K562 (cell line): Measurements from ENCODE around the gene GEMIN5.

Experiments
- BRCA1 ChIP-seq, 2 experiments: fragments of 450-650 bp in 1 of 2; sonication (generic) in 1 of 2; formaldehyde crosslinking in 1 of 2; IDR thresholded peaks; 2 replicates each; pipeline versions ENCODE4 v1.5.0 to v1.6.1; 2017 to 2020; ENCODE audit warnings: mild to moderate bottlenecking in 1 of 2, missing genetic modification reagents in 1 of 2
- CTBP1 ChIP-seq: fragments of 450-650 bp; IDR thresholded peaks from 2 replicates; pipeline ENCODE4 v1.6.1; 2016; ENCODE audit warnings: borderline replicate concordance
- ETV1 ChIP-seq: fragments of 450-650 bp; conservative IDR thresholded peaks from 2 replicates; pipeline ENCODE4 v1.6.1; 2016; ENCODE audit warnings: missing genetic modification characterization, control low read depth, low read depth, missing compliant biosample characterization
- NFIC ChIP-seq: fragments of 450-650 bp; IDR thresholded peaks from 2 replicates; pipeline ENCODE4 v1.6.1; 2017; ENCODE audit warnings: mild to moderate bottlenecking, inconsistent platforms
- POLR2AphosphoS5 ChIP-seq: IDR thresholded peaks from 2 replicates; pipeline ENCODE4 v1.6.1; 2011; ENCODE audit warnings: mild to moderate bottlenecking, low read depth, low read length, moderate library complexity; ENCODE audit not compliant: control insufficient read depth, insufficient read depth
- RBFOX2 ChIP-seq: fragments of 200-400 bp; formaldehyde crosslinking; IDR thresholded peaks from 2 replicates; pipeline ENCODE4 v1.6.1; 2017; ENCODE audit warnings: low read depth, mild to moderate bottlenecking, low read length, moderate library complexity
- SP1 ChIP-seq: sonication (generic); formaldehyde crosslinking; IDR thresholded peaks from 2 replicates; pipeline ENCODE4 v1.8.1; 2022; ENCODE audit warnings: mild to moderate bottlenecking, missing genetic modification reagents
- SPI1 ChIP-seq: IDR thresholded peaks from 2 replicates; pipeline ENCODE4 v1.6.1; 2011; ENCODE audit warnings: low read depth, low read length, control low read depth, borderline replicate concordance
- SRF ChIP-seq, 2 experiments: fragments of 250-450, 450-650 bp in 1 of 2; sonication (Bioruptor Pico) in 1 of 2; sonication (generic) in 1 of 2; formaldehyde crosslinking; IDR thresholded peaks; 2 replicates each; pipeline versions ENCODE4 v1.5.0 to v1.5.1; 2020 to 2022; ENCODE audit warnings: mild to moderate bottlenecking in 1 of 2, missing genetic modification reagents in 1 of 2
- ZNF175 ChIP-seq: fragments of 200-800 bp; sonication (Bioruptor generic); IDR thresholded peaks from 2 replicates; pipeline ENCODE4 v1.6.1; 2016; ENCODE audit warnings: low read depth, mild to moderate bottlenecking, missing genetic modification characterization, missing compliant biosample characterization
- TF ChIP-seq, protein P1 (sequence below): fragments of 250-450 bp; sonication (Bioruptor Pico); IDR thresholded peaks from 2 replicates; pipeline ENCODE4 v1.5.1; 2021; ENCODE audit warnings: mild to moderate bottlenecking
- TF ChIP-seq, protein P2 (sequence below), 3 experiments: IDR thresholded peaks in 2 of 3; conservative IDR thresholded peaks in 1 of 3; 2 replicates each; pipeline ENCODE4 v1.5.1; 2011 to 2012; ENCODE audit warnings: low read length in 3 of 3, mild to moderate bottlenecking in 3 of 3, control low read depth in 2 of 3, improper control_type of control experiment in 1 of 3, inconsistent platforms in 1 of 3, low read depth in 1 of 3, mixed read lengths in 1 of 3, moderate library complexity in 1 of 3; ENCODE audit not compliant: insufficient read depth in 2 of 3

DNA sequence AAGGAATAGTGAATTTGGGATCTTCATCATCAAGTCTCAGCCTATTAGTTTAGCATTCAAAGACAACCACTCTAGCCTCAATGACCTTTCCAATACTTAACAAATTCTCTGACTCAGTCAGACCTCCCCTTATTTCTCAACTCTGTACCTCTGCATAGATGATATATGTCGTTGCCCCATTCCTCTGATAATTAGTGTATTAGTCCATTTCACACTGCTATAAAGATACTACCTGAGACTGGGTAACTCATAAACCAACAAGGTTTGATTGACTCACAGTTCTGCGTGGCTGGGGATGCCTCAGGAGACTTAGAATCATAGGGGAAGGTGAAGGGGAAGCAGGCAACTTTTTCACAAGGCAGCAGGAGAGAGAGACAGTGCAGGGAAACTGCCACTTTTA lies 11.8 kb upstream of the GEMIN5 start:
- TF ChIP-seq RBFOX2 (no peak), NFIC (no peak), BRCA1 (IDR thresholded peaks at IDR 0.05) (no peak), BRCA1 (CRISPR knock-in tag; IDR thresholded peaks at IDR 0.05) (no peak), SRF (CRISPR knock-in tag; IDR thresholded peaks at IDR 0.05) (no peak), SPI1 (no peak), ZNF175 (CRISPR knock-in tag) (no peak), SP1 (CRISPR knock-in tag) (no peak), CTBP1 (no peak), ETV1 (tag) (no peak), POLR2AphosphoS5 (no peak)
- TF ChIP-seq, protein P1, sequence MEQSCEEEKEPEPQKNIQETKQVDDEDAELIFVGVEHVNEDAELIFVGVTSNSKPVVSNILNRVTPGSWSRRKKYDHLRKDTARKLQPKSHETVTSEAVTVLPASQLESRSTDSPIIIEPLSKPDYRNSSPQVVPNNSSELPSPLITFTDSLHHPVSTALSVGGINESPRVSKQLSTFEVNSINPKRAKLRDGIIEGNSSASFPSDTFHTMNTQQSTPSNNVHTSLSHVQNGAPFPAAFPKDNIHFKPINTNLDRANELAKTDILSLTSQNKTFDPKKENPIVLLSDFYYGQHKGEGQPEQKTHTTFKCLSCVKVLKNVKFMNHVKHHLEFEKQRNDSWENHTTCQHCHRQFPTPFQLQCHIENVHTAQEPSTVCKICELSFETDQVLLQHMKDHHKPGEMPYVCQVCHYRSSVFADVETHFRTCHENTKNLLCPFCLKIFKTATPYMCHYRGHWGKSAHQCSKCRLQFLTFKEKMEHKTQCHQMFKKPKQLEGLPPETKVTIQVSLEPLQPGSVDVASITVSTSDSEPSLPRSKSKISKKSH (CRISPR knock-in tag) = no peak
- TF ChIP-seq, protein P2, sequence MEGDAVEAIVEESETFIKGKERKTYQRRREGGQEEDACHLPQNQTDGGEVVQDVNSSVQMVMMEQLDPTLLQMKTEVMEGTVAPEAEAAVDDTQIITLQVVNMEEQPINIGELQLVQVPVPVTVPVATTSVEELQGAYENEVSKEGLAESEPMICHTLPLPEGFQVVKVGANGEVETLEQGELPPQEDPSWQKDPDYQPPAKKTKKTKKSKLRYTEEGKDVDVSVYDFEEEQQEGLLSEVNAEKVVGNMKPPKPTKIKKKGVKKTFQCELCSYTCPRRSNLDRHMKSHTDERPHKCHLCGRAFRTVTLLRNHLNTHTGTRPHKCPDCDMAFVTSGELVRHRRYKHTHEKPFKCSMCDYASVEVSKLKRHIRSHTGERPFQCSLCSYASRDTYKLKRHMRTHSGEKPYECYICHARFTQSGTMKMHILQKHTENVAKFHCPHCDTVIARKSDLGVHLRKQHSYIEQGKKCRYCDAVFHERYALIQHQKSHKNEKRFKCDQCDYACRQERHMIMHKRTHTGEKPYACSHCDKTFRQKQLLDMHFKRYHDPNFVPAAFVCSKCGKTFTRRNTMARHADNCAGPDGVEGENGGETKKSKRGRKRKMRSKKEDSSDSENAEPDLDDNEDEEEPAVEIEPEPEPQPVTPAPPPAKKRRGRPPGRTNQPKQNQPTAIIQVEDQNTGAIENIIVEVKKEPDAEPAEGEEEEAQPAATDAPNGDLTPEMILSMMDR (IDR thresholded peaks at IDR 0.05 in 2 of 3, conservative IDR thresholded peaks at IDR 0.05 in 1 of 3; ENCODE audit: insufficient read depth in 2 of 3, low read depth in 1 of 3, low read length in 3 of 3) = no peak
